Heart left ventricle (tissue), 13 donors: Measurements from ENCODE around the gene ATF4.

Experiments
- POLR2A ChIP-seq, 2 donors: fragments of 450-650 bp; IDR thresholded peaks; one replicate each; pipeline ENCODE4 v1.6.1; 2017; ENCODE audit warnings: antibody characterized with exemption in 2 of 2, mild to moderate bottlenecking in 2 of 2, moderate library complexity in 2 of 2
- TF ChIP-seq, protein P1 (sequence below), 12 donors: fragments of 200-600 bp; sonication (generic) in 4 of 12; IDR thresholded peaks; one replicate each; pipeline versions ENCODE4 v1.5.0 to v1.8.0; 2018 to 2022; ENCODE audit warnings: antibody characterized with exemption in 12 of 12, mild to moderate bottlenecking in 5 of 12
- donor health status: ischemic (EF 13 %, LVEDD 7.1; RV severe dilation, severe dysfunction).
- donor health status: DM: no; HTN: yes; CAD: no.
- donor health status: DM: no; HTN: no; CAD: no.
- donor health status: ischemic (EF 25% LVEDD 6.9; RV normal size, moderate dysfunction).
- donor health status: ischemic (EF 25% LVEDD 5.7; RV mildly dilated, moderate dysfunction).
- donor health status: ischemic (EF 35%, LVEDD 5.7; RV mildly dilated, moderate dysfunction).
- donor health status: nonischemic (EF 11% LVEDD 7.7; RV severe dilation, severe dysfunction).
- donor health status: DM: yes; HTN: yes; CAD: no.
- donor health status: PGD.
- donor health status: ischemic (EF 29% LVEDD 5.4; RV normal size, mild dysfunction).
- donor health status: nonischemic (EF 23%, LVEDD 6.1; RV moderate dilation, normal function).

- TF ChIP-seq, protein P1, sequence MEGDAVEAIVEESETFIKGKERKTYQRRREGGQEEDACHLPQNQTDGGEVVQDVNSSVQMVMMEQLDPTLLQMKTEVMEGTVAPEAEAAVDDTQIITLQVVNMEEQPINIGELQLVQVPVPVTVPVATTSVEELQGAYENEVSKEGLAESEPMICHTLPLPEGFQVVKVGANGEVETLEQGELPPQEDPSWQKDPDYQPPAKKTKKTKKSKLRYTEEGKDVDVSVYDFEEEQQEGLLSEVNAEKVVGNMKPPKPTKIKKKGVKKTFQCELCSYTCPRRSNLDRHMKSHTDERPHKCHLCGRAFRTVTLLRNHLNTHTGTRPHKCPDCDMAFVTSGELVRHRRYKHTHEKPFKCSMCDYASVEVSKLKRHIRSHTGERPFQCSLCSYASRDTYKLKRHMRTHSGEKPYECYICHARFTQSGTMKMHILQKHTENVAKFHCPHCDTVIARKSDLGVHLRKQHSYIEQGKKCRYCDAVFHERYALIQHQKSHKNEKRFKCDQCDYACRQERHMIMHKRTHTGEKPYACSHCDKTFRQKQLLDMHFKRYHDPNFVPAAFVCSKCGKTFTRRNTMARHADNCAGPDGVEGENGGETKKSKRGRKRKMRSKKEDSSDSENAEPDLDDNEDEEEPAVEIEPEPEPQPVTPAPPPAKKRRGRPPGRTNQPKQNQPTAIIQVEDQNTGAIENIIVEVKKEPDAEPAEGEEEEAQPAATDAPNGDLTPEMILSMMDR (IDR thresholded peaks at IDR 0.05) = peak in 9 of 12 donors; percentile 15 to 39 (median 30)
- no peak for TF ChIP-seq POLR2A (IDR thresholded peaks at IDR 0.05)
Observed at GRCh38 chr22:39559456-39560105, 39.2 kb downstream of the ATF4 start.
